Loucy (cell line): ENCODE results near the gene CYTH4.

Experiments used
- EZH2phosphoT487 ChIP-seq: fragments of 200-600 bp; IDR thresholded peaks from 2 replicates; pipeline ENCODE4 v1.6.1; 2018; ENCODE audit warnings: antibody characterized with exemption, mild to moderate bottlenecking, moderate library complexity, borderline replicate concordance
- TF ChIP-seq, protein P1 (sequence below): fragments of 200-600 bp; sonication (generic); conservative IDR thresholded peaks from 2 replicates; pipeline ENCODE4 v1.5.1; 2014; ENCODE audit warnings: mild to moderate bottlenecking, antibody characterized with exemption, low read length

DNA sequence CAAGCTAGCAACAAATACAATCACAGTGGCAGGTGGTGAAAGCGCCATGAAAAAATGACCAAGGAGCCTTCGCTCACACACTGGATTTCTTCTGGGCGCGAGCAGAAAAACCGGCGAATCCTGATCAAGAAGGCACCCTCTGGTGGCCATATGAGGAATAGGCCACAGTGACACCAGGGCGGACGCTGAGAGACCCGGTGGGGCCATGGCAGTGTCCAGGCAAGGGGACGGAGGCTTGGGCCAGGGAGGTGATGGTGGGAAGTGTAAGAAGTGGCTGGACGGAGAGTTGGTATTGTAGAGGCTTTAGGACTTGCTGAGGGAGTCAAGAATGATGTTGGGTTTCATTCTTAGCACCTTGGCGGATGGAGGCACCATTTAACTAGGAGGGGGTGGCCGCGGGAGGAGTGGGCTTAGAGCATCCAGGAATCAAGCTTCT is 21.4 kb upstream of the CYTH4 start:
- TF ChIP-seq, protein P1, sequence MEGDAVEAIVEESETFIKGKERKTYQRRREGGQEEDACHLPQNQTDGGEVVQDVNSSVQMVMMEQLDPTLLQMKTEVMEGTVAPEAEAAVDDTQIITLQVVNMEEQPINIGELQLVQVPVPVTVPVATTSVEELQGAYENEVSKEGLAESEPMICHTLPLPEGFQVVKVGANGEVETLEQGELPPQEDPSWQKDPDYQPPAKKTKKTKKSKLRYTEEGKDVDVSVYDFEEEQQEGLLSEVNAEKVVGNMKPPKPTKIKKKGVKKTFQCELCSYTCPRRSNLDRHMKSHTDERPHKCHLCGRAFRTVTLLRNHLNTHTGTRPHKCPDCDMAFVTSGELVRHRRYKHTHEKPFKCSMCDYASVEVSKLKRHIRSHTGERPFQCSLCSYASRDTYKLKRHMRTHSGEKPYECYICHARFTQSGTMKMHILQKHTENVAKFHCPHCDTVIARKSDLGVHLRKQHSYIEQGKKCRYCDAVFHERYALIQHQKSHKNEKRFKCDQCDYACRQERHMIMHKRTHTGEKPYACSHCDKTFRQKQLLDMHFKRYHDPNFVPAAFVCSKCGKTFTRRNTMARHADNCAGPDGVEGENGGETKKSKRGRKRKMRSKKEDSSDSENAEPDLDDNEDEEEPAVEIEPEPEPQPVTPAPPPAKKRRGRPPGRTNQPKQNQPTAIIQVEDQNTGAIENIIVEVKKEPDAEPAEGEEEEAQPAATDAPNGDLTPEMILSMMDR: peak; percentile 96
- no peak for TF ChIP-seq EZH2phosphoT487
